ENCODE data around the gene HIVEP1.

HIVEP1 gene

GRCh38 chr6:12173181-12173580 lies 161.1 kb downstream of the HIVEP1 start:
- H3K4me3 ChIP-seq (ENCODE audit: low read depth, low read length) = no peak overlapping the region
- POLR2A ChIA-PET = no interaction called here
- CTCF ChIA-PET = interaction anchor here (0.6 kb wide), 1 partner anchor 517 kb away, joined by 3 read pairs; no protein-coding TSS in a partner anchor

DNA sequence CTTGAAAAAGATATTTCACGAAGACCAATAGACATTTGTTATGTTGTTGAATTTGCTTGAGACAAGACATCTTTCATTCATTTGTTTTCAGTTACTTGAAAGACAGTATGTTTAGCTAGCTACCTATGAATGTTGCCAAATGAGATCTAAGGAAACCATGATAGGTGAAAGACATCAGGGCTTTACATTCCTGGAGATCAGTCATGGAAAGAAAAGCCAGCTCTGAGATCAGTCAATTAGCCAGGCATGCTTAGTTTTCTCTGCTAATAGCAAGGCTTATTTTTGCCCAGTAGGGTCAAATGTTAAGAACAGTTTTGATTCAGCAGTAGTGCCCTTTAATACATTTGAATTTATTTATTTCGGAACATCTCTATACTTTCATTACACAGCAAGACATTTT lies 161.5 kb downstream of the HIVEP1 start:
- ChIA-PET CTCF (no interaction called here), POLR2A (no interaction called here)
- peaks cover 14% of the 10 kb centered on the region for H3K4me1 ChIP-seq (ENCODE audit: control insufficient read depth, insufficient read depth, low read length)
- H3K36me3 ChIP-seq (ENCODE audit: control insufficient read depth in 2 of 2, insufficient read depth in 1 of 2, low read length in 2 of 2) = no peaks in the 10 kb centered on the region
- H3K27ac ChIP-seq (ENCODE audit: extremely low read depth, low read depth, low read length) = no peak overlapping the region
- H3K9me3 ChIP-seq (ENCODE audit: control insufficient read depth, insufficient read depth, low read depth, low read length) = no peaks in the 10 kb centered on the region
- TF ChIP-seq ZBTB17 (tag by site-specific recombination; IDR thresholded peaks at IDR 0.05) (peak; percentile 46; the same call in 1 of the 2 replicates), ZNF664 (tag by site-specific recombination; IDR thresholded peaks at IDR 0.05) (no peak), ZNF549 (tag by site-specific recombination; IDR thresholded peaks at IDR 0.05) (0 out of 2 replicates have a peak, but pooled peaks have one; percentile 4), ZBTB20 (tag by site-specific recombination; IDR thresholded peaks at IDR 0.05) (no peak)
- TF ChIP-seq, protein P1, sequence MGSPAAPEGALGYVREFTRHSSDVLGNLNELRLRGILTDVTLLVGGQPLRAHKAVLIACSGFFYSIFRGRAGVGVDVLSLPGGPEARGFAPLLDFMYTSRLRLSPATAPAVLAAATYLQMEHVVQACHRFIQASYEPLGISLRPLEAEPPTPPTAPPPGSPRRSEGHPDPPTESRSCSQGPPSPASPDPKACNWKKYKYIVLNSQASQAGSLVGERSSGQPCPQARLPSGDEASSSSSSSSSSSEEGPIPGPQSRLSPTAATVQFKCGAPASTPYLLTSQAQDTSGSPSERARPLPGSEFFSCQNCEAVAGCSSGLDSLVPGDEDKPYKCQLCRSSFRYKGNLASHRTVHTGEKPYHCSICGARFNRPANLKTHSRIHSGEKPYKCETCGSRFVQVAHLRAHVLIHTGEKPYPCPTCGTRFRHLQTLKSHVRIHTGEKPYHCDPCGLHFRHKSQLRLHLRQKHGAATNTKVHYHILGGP (tag by site-specific recombination; IDR thresholded peaks at IDR 0.05) = peak; percentile 57; the same call in 1 of the 2 replicates
- no peak overlapping the region for H3K4me3 ChIP-seq (ENCODE audit: low read depth, low read length)

More at GRCh38 chr6:12173181-12173580, 161.1 kb downstream of the HIVEP1 start:
- Histone ChIP-seq H3K27ac (ENCODE audit: extremely low read depth, low read depth, low read length) (no peak overlapping the region), H3K4me1 (ENCODE audit: control insufficient read depth, insufficient read depth, low read length) (peaks cover 14% of the 10 kb centered on the region), H3K9me3 (ENCODE audit: control insufficient read depth, insufficient read depth, low read depth, low read length) (no peaks in the 10 kb centered on the region), H3K36me3 (ENCODE audit: control insufficient read depth in 2 of 2, insufficient read depth in 1 of 2, low read length in 2 of 2) (no peaks in the 10 kb centered on the region)
- TF ChIP-seq ZNF843 (tag by site-specific recombination; IDR thresholded peaks at IDR 0.05) (no peak), ZNF837 (tag by site-specific recombination; IDR thresholded peaks at IDR 0.05) (no peak), YY1 (tag by site-specific recombination; IDR thresholded peaks at IDR 0.05) (no peak), ZNF138 (tag by site-specific recombination; IDR thresholded peaks at IDR 0.05; ENCODE audit: borderline replicate concordance) (no peak), ZNF23 (tag by site-specific recombination; IDR thresholded peaks at IDR 0.05; ENCODE audit: borderline replicate concordance) (no peak), PRDM10 (tag by site-specific recombination; IDR thresholded peaks at IDR 0.05) (no peak), ZNF560 (tag by site-specific recombination; IDR thresholded peaks at IDR 0.05; ENCODE audit: borderline replicate concordance) (no peak), ZNF514 (tag by site-specific recombination; IDR thresholded peaks at IDR 0.05) (no peak), EGR2 (tag by site-specific recombination; IDR thresholded peaks at IDR 0.05; ENCODE audit: low read depth) (no peak), ZNF654 (tag by site-specific recombination; IDR thresholded peaks at IDR 0.05; ENCODE audit: low read depth) (no peak), ZNF776 (tag by site-specific recombination; IDR thresholded peaks at IDR 0.05; ENCODE audit: borderline replicate concordance) (no peak), ZNF701 (tag by site-specific recombination; IDR thresholded peaks at IDR 0.05) (no peak), ZNF146 (tag by site-specific recombination; IDR thresholded peaks at IDR 0.05) (no peak), ZNF324 (tag by site-specific recombination; IDR thresholded peaks at IDR 0.05) (no peak), ZNF626 (tag by site-specific recombination; IDR thresholded peaks at IDR 0.05) (no peak)
- TF ChIP-seq, protein P2, sequence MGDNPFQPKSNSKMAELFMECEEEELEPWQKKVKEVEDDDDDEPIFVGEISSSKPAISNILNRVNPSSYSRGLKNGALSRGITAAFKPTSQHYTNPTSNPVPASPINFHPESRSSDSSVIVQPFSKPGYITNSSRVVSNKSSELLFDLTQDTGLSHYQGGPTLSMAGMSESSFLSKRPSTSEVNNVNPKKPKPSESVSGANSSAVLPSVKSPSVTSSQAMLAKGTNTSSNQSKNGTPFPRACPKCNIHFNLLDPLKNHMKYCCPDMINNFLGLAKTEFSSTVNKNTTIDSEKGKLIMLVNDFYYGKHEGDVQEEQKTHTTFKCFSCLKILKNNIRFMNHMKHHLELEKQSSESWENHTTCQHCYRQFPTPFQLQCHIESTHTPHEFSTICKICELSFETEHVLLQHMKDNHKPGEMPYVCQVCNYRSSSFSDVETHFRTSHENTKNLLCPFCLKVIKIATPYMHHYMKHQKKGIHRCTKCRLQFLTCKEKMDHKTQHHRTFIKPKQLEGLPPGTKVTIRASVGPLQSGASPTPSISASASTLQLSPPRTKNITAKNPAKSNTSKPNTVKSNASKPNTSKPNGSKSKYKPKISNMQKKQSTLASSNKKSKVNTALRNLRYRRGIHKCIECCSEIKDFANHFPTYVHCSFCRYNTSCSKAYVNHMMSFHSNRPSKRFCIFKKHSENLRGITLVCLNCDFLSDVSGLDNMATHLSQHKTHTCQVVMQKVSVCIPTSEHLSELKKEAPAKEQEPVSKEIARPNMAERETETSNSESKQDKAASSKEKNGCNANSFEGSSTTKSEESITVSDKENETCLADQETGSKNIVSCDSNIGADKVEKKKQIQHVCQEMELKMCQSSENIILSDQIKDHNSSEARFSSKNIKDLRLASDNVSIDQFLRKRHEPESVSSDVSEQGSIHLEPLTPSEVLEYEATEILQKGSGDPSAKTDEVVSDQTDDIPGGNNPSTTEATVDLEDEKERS (tag by site-specific recombination; IDR thresholded peaks at IDR 0.05) = no peak

Data from HEK293 (cell line).